Cortex of kidney (tissue), 1 donor: ENCODE measurements around the gene DPF3.

Source experiments
- DNase-seq: peaks from one replicate; lab custom pipeline; 2025; lab: John Stamatoyannopoulos, UW

DPF3 gene

DNA sequence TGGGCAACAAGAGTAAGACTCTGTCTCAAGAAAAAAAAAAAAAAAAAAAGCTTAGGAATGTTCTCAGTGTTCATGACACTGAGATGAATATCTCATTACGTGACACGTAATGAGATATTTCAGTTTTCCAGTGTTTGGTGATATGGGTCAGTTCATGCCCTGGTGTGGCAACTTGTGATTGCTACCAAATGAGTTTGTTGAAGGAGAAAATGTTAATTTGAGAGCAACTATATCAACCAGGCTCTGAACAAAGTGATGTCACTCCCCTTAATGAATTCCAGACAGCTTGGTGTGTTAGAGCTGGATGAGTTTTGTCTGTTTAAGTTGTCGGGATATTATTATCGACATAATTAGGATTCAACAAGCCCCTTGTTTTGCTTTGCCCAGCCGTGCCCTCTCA lies 211.7 kb downstream of the DPF3 start:
- no peak for DNase-seq

- no peak for DNase-seq
Measured at GRCh38 chr14:72680853-72681640, 212.9 kb downstream of the DPF3 start.

DNA sequence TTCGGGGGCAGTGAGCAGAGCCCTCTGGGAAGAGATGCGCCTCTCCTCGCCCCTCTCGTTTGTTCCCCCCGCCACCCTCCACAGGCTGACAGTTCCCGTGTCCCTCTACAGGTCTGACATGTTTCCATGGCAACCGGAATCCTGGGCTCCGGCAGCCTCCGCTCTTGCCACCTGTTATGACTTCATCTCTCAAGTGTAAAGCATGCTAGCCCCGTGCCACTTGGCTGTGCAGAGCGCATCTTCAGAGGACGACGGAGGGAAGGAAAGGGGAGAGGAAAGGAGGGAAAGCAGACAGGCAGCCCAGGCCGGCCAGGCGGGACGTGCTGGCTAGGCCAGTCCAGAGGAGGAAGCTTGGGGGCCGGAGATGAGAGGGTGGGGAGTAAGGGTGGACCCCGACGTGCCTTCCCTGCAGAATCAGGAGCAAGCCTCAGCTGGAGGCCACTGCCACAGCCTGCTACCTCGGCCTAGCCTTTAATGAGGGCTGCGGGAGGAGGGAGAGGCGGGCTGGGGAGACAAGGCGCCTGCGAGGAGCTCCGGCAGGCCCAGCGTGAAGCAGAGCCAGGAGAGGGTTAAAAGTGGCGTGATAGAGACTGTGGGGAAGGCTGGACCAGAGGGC lies 214.3 kb downstream of the DPF3 start:
- DNase-seq, result no peak

- no peak for DNase-seq
Measured at GRCh38 chr14:72679141-72679535, 214.8 kb downstream of the DPF3 start.

DNA sequence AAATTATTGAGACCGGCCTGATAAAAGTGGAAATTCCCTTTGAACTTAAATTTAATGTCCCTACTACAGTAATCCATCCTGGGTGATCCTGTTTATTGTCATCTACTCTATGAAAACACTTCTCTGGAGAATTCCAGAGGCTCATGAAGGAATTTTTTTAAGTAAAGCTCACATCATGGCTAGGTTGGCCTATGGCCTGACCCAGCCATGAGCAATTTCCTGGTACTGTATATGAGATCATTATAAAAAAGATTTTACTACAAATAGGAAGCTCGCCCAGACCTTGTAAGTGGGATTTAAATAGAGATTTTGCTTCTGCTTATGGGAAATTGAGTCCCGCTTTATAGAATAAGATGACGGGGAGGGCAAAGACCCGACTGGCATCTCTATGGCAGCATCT lies 215.5 kb downstream of the DPF3 start:
- DNase-seq, result no peak

GRCh38 chr14:72677664-72678063 lies 216.2 kb downstream of the DPF3 start:
- DNase-seq, result no peak

GRCh38 chr14:72675126-72675525 lies 218.8 kb downstream of the DPF3 start:
- no peak for DNase-seq

DNA sequence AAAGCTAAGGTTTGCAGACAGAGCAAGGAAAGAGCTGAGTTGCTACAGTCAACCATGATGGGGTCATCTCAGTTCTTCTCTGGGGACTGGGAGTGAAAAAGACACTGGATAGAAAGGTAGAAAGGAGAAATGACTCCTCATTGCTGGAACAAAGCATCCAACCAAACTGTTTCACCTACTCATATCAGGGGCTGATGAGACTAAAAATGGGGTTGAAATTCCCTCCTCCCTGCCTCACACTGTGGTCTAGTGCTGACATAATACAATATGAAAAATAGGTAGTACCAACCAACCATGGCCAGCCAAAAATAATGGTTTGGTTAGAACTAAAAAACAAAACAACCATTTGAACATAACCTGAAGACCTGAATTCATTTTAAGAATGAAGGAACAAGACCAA lies 220.7 kb downstream of the DPF3 start:
- no peak for DNase-seq

DNA sequence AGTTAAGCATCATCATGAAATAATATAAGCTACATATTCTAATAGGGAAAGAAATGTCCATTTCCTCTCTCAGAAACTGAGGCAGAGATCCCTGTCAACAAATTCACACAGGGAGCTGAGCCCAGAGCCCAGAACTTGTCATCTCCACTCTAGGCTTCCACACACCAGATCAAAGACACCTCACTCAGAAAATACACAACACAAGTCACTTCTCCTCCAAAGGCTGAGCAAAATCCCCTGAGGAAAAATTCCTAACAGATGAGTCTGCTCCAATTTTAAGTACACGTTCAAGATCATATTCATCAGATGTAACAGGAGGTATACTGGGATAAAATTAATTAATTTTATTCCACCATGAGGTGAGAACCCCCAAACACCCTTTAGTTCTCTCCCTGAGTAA lies 227.3 kb downstream of the DPF3 start:
- no peak for DNase-seq

DNA sequence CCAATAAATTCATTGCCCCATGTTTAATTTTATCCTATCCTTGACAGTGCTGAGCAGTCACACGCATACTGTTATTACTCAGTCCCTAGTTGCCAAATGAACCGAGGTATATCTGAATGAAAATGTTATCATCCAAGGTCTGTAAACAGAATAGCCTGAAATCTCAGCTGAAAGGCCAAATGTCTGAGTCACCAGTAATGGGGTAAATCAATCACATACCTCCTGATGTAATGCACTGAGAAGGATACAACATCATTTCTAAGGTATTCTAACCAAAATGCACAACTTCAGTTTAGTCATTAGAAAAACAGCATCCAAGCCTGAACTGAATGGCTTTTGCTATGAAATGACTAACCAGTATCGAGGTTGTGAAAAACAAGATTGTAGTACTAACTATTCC lies 228.6 kb downstream of the DPF3 start:
- no peak for DNase-seq

- no peak for DNase-seq
Measured at GRCh38 chr14:72664651-72665050, 229.2 kb downstream of the DPF3 start.

- no peak for DNase-seq
Measured at GRCh38 chr14:72663956-72664650, 229.8 kb downstream of the DPF3 start.

- DNase-seq, result no peak
Measured at GRCh38 chr14:72663076-72663487, 230.8 kb downstream of the DPF3 start.

DNA sequence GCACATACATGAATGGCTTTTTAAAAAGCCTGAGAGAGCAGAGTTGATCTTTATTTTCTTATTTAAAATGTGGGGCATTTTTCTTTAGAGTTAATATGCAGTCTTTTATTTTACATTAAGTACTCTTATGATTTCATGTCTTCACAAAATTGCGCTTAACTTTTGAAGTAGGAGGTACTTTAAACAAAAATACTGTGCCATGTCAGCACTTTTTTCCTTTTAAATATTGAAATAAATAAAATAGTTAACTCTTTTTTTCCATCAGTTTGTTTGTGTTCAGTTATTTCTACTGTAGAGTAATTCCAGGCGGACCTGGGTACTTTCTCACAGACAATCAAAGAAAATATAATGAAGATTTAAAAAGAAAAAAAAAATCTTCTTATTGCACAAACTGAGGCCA lies 231.7 kb downstream of the DPF3 start:
- DNase-seq, result no peak

- no peak for DNase-seq
Measured at GRCh38 chr14:72657214-72657921, 236.5 kb downstream of the DPF3 start.

GRCh38 chr14:72653026-72653425 lies 240.9 kb downstream of the DPF3 start:
- DNase-seq, result no peak

- no peak for DNase-seq
Measured at GRCh38 chr14:72652179-72652578, 241.7 kb downstream of the DPF3 start.

DNA sequence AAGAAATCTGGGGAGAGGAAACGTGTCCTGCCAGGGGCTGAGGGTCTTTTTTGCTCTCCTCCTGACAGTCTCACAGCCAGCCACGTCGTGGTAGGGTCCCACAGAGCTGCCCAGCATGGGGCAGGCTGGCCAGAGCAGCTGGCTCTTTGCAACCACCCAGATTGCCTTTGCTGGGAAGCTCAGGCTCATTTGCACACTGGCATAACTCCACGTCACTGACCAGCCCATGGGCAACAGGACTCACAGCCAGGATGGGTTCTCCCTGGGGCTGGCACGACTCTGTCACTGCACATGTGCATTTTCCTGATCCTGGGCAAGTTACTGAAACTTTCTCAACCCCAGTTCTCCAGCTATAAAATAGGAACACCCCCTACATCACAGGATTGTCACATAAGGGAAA lies 242.2 kb downstream of the DPF3 start:
- DNase-seq, result no peak

DNA sequence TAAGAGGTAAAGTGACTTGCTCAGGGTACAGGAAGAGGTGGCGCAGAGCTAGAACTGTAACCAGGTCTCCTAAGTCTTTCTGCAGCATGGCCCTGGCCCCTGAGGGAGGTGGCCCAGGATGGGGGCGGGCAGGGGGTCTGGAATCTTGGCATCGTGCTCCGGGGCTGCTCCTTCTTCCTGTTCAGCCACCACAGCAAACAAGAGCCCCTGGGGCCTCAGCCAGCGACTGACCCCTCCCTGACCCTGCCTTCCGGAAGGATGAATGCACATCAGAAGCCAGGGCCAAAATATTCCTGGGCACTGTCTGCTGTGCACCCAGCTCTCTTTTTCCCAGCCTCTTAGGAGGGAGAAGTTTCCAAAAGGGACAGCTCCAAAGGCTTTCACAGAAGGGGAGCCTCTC lies 242.8 kb downstream of the DPF3 start:
- no peak for DNase-seq

- DNase-seq, result no peak
Measured at GRCh38 chr14:72649603-72650227, 244.2 kb downstream of the DPF3 start.

DNA sequence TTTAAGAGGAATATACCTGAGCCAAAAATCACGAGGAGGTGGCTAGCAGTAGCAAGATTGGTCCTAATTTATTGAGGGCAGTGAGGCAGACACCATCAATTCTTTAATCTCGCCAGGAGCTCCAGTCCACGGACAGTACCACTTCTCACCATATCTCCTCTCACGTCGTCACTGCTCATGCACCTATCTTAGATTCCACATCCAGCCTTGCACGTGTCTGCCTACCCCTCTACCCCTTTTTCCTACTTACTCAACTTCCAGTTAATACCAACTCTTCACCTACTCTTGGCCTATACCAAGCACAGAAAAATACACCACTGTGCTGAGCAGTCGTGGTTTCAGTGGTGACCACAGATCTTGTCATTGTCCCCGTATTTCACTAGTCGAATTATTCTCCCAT lies 246.1 kb downstream of the DPF3 start:
- no peak for DNase-seq

DNA sequence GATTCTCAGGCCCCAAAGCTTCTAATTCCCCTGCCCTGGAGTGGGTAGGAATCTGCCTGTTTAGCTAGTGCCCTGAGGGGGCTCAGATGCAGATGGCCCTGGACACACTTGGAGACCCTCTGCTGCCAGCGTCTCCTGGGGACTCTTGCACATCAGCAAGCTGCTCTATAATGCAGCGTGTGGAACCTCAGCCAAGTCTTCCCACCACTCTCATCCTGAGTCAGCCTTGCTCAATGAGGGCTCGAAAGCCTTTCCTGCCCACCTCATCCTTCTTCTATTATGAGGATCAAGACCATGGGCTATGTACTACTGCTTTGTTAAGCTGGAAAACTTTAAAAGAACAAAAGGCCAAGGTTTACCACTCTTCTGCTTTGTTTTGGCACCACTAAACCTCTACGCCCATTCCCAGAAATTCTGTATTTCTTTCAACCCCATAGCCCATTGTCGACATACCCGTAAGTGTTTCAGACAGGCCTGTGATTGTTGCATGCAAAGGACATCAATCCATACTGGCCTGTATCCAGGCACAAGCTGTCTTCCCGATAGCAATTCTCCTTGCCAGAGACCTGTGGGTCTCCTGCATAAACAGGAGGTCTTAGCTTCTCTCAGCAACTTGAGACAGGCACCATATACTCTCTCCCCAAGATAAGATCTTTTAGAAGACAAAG lies 246.9 kb downstream of the DPF3 start:
- no peak for DNase-seq
